Fibroblast of pulmonary artery (primary cell): Measurements from ENCODE around the gene CLIC4.
A peak's percentile ranks its signal among the peaks of the same experiment; 100 is the strongest.
"Not testable (repeated sequence)": the region's sequence is repeated elsewhere in the genome, so short reads cannot be mapped to it uniquely, and the experiment has no call there.

Source experiments
- DNase-seq: peaks from one replicate; pipeline ENCODE4 v3.0.0-alpha.2; 2010; ENCODE audit warnings: low read depth
- H3K4me3 ChIP-seq: replicated peaks from 2 replicates; pipeline ENCODE4 v1.5.1; 2011; ENCODE audit warnings: low read depth, mild to moderate bottlenecking, control low read depth, low read length, moderate library complexity
- CTCF ChIP-seq: IDR thresholded peaks from 2 replicates; pipeline ENCODE4 v1.5.1; 2011; ENCODE audit warnings: mild to moderate bottlenecking, control low read depth, low read length, inconsistent platforms; ENCODE audit errors: missing control alignments

Gene CLIC4

GRCh38 chr1:24775916-24776315, 30.7 kb downstream of the CLIC4 start:
- no peak for DNase-seq
- no peak overlapping the region for H3K4me3 ChIP-seq
- TF ChIP-seq CTCF = no peak

GRCh38 chr1:24776821-24777220, 31.6 kb downstream of the CLIC4 start:
- no peak overlapping the region for H3K4me3 ChIP-seq
- TF ChIP-seq CTCF = no peak
- DNase-seq = no peak

- TF ChIP-seq CTCF = no peak
- no peak overlapping the region for H3K4me3 ChIP-seq
- no peak for DNase-seq
Observed at GRCh38 chr1:24778141-24778540, 32.9 kb downstream of the CLIC4 start.

GRCh38 chr1:24779199-24779598, 34.0 kb downstream of the CLIC4 start:
- not testable (repeated sequence) for H3K4me3 ChIP-seq, DNase-seq

GRCh38 chr1:24779689-24780464, 34.6 kb downstream of the CLIC4 start:
- peak; percentile 11 for TF ChIP-seq CTCF
- no peak overlapping the region for H3K4me3 ChIP-seq
- no peak for DNase-seq

- H3K4me3 ChIP-seq, DNase-seq: not testable (repeated sequence)
Observed at GRCh38 chr1:24780626-24781025, 35.4 kb downstream of the CLIC4 start.

- no peak for TF ChIP-seq CTCF
- DNase-seq = no peak
- no peak overlapping the region for H3K4me3 ChIP-seq
Observed at GRCh38 chr1:24782689-24783088, 37.4 kb downstream of the CLIC4 start.

- TF ChIP-seq CTCF = no peak
- no peak overlapping the region for H3K4me3 ChIP-seq
- DNase-seq = no peak
Observed at GRCh38 chr1:24783713-24784112, 38.5 kb downstream of the CLIC4 start.
